WTC11 (cell line): ENCODE measurements around the gene LZTS2.

Source experiments
- ATF3 ChIP-seq: sonication (generic); formaldehyde crosslinking; conservative IDR thresholded peaks from 2 replicates; pipeline ENCODE4 v1.8.1; 2022; ENCODE audit warnings: mild to moderate bottlenecking, missing genetic modification reagents
- CREB1 ChIP-seq: sonication (generic); formaldehyde crosslinking; IDR thresholded peaks from 2 replicates; pipeline ENCODE4 v1.8.0; 2023; ENCODE audit warnings: mild to moderate bottlenecking, missing genetic modification reagents
- CTCF ChIP-seq: fragments of 200-600 bp; IDR thresholded peaks from 2 replicates; pipeline ENCODE4 v1.8.0; 2022; ENCODE audit warnings: antibody characterized with exemption
- NR2C2 ChIP-seq: sonication (generic); formaldehyde crosslinking; IDR thresholded peaks from 2 replicates; pipeline ENCODE4 v1.8.0; 2022; ENCODE audit warnings: mild to moderate bottlenecking, missing genetic modification reagents

GRCh38 chr10:101038484-101038883 lies 38.9 kb downstream of the LZTS2 start:
- peak; percentile 29 for TF ChIP-seq CTCF
- no peak for TF ChIP-seq CREB1
- TF ChIP-seq ATF3 (CRISPR knock-in tag) = no peak
- TF ChIP-seq NR2C2 (CRISPR knock-in tag) = no peak
